ENCODE measurements around the gene SLC30A7.

The SLC30A7 gene

DNA sequence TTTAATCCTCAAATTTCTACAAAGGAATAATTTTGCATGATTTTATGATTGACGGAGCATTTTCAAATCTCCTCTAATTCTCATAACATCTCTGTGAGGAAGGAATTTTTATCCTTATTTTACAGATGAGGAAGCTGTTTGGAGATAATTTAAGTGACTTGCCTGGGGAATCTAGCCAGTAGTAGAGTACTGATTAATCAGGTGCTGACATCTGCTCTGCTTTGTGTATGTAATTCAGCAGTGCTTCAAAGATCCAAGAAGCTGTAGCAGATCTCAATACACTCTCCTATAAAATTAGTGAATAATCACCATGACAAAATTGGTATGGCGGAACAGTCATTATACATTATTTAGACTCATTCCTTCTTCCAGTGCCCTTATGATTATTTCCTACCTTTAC, 83.7 kb downstream of the SLC30A7 start:
- TF ChIP-seq, protein P1, sequence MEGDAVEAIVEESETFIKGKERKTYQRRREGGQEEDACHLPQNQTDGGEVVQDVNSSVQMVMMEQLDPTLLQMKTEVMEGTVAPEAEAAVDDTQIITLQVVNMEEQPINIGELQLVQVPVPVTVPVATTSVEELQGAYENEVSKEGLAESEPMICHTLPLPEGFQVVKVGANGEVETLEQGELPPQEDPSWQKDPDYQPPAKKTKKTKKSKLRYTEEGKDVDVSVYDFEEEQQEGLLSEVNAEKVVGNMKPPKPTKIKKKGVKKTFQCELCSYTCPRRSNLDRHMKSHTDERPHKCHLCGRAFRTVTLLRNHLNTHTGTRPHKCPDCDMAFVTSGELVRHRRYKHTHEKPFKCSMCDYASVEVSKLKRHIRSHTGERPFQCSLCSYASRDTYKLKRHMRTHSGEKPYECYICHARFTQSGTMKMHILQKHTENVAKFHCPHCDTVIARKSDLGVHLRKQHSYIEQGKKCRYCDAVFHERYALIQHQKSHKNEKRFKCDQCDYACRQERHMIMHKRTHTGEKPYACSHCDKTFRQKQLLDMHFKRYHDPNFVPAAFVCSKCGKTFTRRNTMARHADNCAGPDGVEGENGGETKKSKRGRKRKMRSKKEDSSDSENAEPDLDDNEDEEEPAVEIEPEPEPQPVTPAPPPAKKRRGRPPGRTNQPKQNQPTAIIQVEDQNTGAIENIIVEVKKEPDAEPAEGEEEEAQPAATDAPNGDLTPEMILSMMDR (IDR thresholded peaks at IDR 0.05; ENCODE audit: control extremely low read depth, extremely low read depth, low read depth, missing control alignments): no peak
- POLR2A ChIA-PET: no interaction called here

DNA sequence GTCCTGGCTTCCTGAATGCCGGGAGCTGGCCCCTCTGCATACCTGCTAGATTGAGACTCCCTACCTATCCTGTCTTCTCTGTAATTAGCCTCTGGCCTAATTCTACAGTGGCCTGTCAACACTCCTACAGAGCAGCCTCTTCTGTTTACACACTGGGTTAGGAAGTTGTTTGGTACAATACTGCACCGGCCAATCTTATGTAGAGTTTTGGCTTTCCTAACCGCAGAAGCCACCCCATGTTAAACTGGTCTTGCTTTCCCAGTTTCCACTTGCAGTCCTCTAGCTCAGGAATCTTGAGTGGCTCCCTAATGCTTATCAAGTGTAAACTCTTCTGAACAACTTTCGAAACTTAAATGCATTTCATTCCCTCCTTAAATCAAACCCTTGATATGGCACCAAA, 86.9 kb downstream of the SLC30A7 start:
- no peak for DNase-seq (ENCODE audit: extremely low spot score)
- ChIA-PET CTCF (interaction anchor here (1.2 kb wide), 1 partner anchor 20 kb away, joined by 3 read pairs; no protein-coding TSS in a partner anchor), POLR2A (no interaction called here)
- TF ChIP-seq, protein P1 (IDR thresholded peaks at IDR 0.05; ENCODE audit: control extremely low read depth, extremely low read depth, low read depth, missing control alignments): no peak

More for the DNA sequence above, 83.7 kb downstream of the SLC30A7 start:
- no peak for DNase-seq (ENCODE audit: extremely low spot score)
- CTCF ChIA-PET: no interaction called here

DNA sequence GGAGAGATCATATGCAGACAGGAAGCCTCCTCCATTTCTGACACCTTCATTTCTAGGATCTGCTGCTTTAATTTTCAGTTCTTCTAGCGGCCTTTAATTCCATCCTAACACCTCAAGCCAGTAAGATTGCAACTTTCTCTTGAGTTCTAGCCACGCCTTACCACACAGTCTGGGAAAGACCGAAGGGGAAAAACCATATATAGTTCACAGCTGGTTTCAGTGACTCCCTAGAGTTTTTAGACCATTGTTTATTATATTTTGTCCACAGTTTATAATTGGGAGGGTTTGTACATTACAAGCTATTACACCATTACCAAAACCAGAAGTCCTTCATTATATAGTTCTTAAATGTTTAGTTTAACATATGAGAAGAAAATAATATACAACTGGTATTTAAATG, 92.2 kb downstream of the SLC30A7 start:
- DNase-seq (ENCODE audit: extremely low spot score): no peak
- POLR2A ChIA-PET: interaction anchor here (0.6 kb wide), 1 partner anchor 11 kb away, joined by 3 read pairs; no protein-coding TSS in a partner anchor
- TF ChIP-seq, protein P1 (IDR thresholded peaks at IDR 0.05; ENCODE audit: control extremely low read depth, extremely low read depth, low read depth, missing control alignments): no peak
- CTCF ChIA-PET: interaction anchor here (1.3 to 1.8 kb wide), 7 partner anchors 11 to 250 kb away, joined by 3 to 8 read pairs (median 4); no protein-coding TSS in a partner anchor

DNA sequence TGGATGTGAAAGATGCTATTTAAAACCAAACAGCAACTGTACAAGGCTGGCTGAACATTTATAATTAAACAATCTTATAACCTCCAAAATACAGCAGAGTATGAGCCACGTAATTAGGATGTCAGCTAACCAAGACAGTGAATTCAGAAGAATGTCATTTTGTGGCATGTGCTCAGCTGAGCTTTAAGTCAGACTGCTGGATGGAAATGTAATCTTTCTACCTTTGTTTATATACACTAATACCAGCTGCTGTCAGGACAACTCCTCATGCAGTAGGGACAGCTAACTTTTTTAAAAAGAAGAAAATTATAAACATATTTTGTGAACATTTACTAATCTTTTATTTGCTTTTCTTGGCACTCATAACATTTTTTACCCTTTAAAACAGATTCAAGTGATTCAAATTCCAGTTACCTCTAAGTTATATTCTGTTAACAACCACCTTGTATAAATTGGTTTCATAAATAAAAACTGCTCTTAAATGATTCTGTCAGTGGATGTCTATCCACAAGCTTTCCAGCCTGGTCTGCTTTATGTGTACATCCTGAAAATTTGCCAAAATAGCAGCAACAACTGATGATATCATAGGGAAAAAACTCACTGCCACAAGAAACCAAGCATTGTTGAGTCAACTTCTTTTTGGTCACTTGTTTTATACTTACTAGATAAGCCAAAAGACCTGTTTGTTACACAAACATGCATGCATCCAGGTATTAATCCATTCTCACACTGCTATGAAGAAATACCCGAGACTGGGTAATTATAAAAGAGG, 93.6 kb downstream of the SLC30A7 start:
- ChIA-PET POLR2A (no interaction called here), CTCF (interaction anchor here (1.0 to 2.1 kb wide), 6 partner anchors 8 to 82 kb away, joined by 3 to 5 read pairs (median 4); no protein-coding TSS in a partner anchor)
- no peak for DNase-seq (ENCODE audit: extremely low spot score)
- TF ChIP-seq, protein P1 (IDR thresholded peaks at IDR 0.05; ENCODE audit: control extremely low read depth, extremely low read depth, low read depth, missing control alignments): no peak

DNA sequence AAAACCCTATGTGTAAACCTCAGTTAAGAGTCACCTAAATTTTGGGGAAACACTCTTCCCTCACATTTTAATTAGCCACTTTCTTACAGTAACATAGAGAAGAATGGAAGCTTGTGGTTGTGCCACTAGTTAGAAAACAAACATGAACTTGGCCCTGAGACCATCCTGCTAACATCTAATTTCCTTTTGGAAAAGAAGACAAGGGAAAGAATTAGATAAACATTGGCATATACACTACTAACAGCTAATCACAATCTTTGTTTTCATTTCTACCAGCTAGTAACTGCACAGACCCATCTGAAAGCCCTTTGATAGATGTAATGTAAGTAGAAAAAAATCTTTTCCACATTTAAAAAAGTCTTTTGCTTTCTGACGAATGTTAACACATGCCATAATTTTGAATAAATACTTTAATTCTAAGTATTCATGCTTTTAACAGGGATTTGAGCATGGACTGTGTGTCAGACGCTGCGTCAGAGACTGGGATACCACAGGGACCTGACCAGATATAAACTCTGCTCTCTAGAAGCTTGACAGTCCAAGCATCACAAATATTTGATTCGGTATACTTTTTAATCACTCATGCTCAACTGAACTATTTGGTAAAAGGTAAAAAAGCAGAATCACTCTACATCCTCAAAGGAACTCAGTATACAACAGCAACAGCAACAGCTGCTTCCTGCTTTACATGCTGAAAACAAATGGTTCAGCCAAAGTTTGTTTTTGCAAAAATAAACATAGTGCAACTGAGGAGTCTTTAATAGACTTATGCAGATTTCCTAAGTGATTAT, 99.5 kb downstream of the SLC30A7 start:
- CTCF ChIA-PET: interaction anchor here (0.7 to 2.2 kb wide), 8 partner anchors 9 to 293 kb away, joined by 3 to 6 read pairs (median 4); no protein-coding TSS in a partner anchor
- POLR2A ChIA-PET: no interaction called here
- TF ChIP-seq, protein P1 (IDR thresholded peaks at IDR 0.05; ENCODE audit: control extremely low read depth, extremely low read depth, low read depth, missing control alignments): no peak
- no peak for DNase-seq (ENCODE audit: extremely low spot score)

DNA sequence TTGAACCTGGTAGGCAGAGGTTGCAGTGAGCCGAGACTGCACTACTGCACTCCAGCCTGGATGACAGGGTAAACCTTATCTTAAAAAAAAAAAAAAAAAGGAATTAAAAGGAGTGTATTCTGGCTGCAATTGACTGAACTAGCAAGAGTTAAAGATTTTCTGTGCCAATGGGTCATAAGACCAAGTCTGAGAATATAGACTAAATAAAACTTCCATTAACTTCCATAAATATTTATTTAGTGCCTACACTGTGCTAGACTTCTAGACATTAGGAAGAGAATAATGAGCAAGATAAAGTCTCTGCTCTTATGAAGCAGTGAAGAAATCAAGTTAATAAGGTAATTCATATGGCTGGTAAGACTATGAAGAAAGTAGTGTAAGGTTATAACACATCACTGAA, 102.5 kb downstream of the SLC30A7 start:
- no peak for DNase-seq (ENCODE audit: extremely low spot score)
- ChIA-PET POLR2A (no interaction called here), CTCF (interaction anchor here (2.0 kb wide), 1 partner anchor 21 kb away, joined by 4 read pairs; no protein-coding TSS in a partner anchor)
- TF ChIP-seq, protein P1 (IDR thresholded peaks at IDR 0.05; ENCODE audit: control extremely low read depth, extremely low read depth, low read depth, missing control alignments): no peak
